SKM-1 (cell line): Measurements from ENCODE around the gene RBMS1.

Experiments used
- DNase-seq: peaks from one replicate; lab custom pipeline; 2025; ENCODE audit not compliant: unreplicated experiment; lab: John Stamatoyannopoulos, UW

RBMS1 gene

DNA sequence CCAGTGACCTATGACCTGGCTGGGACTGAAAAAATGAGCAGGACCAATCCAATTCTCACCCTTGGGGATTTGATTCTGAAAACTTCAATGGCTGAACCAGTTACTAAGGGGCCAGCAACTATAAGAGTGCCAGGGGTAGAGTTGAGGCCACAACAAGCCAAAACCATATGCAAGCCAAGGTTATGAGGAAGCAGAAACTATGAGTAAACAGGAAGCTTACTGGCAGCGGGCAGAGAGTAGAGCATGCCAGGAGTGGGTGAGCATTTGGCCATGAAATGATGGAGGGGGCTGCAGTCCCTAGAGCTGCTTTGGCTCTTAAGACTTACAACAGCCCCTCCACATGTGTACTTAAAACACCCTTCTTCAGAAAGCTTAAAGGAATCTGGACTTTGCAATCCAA lies 82.4 kb downstream of the RBMS1 start:
- DNase-seq, result no peak

DNA sequence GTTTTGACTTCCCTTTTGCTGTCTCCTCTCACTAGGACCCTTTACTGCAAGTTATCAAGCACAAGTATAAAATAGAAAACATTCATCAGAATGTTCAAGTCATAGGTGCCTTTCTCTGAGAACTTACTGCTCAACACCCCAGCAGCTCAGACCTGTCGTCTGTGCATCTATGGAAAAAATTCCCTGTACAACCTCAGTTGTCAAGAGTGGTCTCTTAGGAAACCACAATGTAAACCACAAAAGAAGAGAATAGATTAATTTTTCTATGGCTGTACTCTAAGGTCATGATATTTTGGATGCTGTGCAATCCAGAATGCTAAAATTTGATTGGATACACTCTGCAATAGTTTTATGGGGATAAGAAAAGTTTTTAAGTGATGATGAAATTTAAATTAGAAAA lies 84.1 kb downstream of the RBMS1 start:
- DNase-seq, result no peak

DNA sequence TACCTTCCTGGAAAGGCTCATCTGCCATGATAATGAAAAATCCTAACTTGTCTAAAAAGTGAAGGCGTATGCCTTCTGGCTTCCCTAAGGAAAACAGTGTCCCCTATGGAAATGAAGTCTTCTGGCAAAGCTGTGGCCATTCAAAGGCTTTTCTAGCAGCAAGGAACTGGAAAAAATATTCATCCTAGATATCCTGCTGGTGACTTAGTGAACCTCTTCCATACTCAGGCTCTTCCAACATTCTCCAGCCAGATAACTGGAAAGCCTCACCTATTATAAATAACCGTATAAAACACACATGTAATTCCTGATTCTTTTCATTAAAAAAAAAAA lies 84.7 kb downstream of the RBMS1 start:
- no peak for DNase-seq

DNA sequence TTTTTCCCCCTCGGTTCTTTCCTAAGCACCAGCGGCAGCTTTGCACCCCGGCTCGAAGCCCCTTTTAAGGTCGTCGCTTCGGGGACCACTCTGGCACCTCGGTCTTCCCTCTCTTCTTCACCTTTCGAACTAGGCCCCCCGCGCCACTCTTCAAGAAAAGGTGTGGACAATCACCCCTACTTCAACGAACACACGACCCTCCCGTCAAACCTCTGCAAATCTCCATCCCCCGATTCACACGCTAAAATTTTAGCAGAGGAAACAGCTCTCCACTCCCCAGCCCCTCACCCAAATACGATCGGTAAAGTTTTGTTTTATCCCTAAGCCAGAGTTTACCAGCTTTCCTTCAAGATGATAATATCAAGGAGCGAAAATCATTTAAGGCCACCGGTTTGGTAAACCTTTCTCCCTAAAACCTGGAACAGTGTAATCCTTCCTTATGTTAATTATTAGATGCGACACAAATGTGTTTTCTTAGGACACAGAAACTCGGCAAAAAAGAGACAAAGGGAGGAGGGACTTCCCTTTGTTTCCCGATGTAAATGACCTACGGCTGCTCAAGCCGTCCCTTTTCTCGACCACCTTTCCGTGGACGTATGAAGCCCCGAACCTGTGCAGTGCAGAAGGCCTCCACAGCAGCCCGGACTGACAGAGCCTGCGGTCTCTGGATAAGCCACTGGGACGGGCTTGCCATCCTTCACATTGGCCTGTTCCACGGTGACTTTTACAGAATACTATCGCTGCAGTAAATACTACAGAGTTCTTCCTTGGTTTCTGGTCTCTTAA lies 85.2 kb downstream of the RBMS1 start:
- no peak for DNase-seq

DNA sequence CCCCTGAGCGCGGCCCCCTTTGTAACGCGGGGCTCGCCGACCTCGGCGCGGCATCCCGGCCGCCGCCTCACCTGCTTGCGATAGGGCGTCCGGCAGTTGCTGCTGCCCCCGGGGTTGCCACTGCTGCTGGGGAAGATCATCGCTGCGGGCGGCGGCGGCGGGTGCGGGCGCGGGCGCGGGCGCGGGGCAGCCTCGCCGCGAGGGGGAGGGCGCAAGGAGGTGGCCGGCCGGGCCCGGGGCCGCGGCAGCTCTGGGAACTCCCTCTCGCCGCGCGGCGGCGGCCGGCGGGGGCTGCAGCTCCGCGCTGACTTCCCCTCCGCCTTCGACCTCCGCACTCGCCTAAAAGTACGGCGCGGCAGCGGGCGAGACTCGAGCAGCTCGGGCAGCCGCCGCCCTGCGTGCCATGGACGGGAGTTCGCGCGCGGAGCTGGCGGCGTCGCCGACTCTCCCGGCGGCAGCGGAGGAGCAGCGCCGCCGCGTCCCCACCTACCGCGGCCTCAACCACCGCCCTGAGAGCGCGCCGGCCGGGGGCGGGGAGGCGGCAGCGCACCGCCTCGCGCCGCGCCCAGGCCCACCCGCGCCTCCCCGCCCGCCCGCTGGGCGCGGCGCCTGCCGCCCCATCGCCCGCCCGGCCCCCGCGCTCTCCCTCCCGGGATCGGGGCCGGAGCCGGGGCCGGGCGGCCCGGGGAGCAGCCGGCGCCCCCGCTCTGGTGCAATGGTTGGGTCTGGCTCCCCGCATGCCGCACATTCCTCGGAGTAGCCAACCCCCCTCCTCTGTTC lies 86.0 kb downstream of the RBMS1 start:
- DNase-seq, result no peak

DNA sequence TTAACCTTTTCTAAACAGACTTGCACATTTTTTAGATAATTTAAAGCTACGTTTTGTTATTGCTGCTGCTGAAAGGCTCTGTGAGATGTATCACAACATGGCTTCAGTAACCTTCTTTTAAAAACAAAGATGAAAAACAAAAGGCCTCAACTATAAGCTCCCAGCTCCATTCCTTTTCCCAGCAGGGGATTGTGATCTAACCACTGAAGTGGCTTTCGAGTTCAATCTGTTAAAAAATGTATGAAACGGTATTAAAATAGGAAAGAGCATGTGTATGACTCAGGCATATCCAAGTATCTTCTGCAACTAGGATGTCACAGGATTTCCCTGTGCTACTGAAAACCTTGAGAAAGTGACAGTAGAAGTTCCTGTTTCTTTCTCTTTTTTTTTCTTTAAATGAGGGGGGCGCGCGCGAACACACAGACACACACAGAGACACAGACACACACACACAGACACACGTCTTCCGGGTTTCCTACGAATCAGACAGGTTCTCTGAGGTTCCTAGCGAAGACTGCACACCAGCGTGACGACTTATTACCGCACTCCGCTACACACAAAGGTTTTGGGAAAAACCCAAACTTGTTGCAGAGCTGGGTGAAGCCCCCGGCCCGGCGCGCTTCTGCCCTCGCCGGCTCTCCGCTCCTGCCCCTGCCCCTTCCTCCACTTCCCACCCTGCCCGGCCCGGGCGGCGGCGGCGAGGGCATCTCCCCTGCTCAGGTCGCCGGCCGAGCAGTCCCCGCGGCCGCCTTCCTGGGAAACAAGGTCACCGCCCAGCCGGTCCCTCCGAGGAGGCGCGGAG lies 86.8 kb downstream of the RBMS1 start:
- DNase-seq, result peak; percentile 79

GRCh38 chr2:160405077-160405867 lies 88.3 kb downstream of the RBMS1 start:
- no peak for DNase-seq

DNA sequence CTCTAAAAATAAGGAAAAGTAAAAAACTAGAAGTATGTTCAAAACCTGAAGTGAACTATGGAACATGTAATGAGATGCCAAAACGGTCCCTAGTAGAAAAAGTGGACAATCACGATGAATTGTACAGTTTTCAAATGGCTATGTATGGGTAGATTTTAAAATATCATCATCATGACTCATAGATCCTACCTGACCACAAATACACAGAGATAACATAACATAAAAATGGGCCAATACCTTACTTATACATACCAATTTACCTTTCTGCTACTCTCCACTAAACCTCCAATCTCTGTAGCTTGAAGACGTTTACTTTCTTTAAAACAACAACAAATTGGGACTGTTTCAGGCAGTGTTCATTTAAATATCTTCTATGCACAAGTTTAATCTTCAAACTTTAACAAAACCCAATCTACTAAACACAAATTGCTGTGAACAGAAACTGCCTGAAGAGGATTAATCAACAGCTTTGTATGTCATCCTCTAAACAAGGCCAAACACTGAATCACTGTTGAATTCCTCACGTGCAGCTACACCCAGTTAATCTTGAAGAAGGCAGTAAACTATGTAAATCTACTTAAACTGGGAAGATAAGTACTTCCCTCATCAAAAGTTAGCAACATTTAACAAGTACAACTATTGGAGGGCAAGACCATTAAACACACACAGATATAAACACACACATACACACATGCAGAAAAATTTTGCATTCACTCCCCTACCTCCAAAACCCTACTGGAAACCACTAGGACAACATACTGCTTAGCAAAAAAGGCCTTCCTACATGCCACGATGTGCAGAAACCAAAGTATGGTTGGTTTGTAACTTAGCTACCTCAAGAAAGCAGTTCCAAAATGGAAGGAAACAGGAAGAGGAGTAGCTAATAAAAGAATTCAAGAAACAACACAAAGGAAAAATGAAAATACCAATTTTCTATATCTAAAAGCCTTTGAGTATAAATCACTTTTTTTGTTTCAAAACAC lies 90.3 kb downstream of the RBMS1 start:
- DNase-seq, result no peak

DNA sequence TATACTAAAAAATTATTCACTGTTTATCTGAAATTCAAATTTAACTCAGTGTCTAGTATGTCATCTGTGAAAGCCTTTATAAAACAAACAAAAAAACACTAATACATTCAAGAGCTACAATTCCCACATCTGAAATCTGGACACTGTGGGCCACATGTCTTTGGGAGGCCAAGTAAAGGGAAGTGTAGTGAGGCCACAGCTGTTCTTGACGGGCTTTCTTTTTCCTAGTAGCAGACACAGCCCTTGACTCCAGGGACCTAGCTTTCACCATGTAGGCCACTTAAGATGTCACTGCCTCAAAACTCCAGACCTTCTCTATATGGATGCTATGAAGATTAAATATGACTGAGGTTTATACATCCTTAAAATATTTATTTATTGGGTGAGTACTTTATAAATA lies 91.1 kb downstream of the RBMS1 start:
- DNase-seq, result no peak

- no peak for DNase-seq
Observed at GRCh38 chr2:160401895-160402294, 91.7 kb downstream of the RBMS1 start.

- DNase-seq, result no peak
Observed at GRCh38 chr2:160399880-160400279, 93.7 kb downstream of the RBMS1 start.

GRCh38 chr2:160397530-160397865 lies 96.1 kb downstream of the RBMS1 start:
- no peak for DNase-seq

DNA sequence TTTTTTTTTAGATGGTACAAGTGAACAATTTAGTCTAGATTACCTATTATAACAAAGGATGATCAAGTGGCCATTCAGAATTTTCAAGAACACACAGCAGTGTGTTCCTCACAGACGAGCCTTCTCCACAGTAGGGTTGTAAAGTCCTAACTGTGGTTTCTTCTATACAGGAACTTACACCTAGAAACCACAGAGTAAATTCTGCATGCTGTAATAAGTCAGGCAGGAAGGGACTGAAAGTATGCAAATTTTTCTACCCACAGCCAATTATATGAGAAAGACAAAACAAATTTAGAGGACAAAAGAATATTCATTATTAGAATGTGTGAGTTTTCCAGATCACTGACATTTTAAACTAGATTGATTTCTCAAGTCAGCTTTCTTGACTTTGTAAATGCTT lies 99.5 kb downstream of the RBMS1 start:
- DNase-seq, result peak; percentile 78

- DNase-seq, result no peak
Observed at GRCh38 chr2:160392201-160392600, 101.4 kb downstream of the RBMS1 start.

DNA sequence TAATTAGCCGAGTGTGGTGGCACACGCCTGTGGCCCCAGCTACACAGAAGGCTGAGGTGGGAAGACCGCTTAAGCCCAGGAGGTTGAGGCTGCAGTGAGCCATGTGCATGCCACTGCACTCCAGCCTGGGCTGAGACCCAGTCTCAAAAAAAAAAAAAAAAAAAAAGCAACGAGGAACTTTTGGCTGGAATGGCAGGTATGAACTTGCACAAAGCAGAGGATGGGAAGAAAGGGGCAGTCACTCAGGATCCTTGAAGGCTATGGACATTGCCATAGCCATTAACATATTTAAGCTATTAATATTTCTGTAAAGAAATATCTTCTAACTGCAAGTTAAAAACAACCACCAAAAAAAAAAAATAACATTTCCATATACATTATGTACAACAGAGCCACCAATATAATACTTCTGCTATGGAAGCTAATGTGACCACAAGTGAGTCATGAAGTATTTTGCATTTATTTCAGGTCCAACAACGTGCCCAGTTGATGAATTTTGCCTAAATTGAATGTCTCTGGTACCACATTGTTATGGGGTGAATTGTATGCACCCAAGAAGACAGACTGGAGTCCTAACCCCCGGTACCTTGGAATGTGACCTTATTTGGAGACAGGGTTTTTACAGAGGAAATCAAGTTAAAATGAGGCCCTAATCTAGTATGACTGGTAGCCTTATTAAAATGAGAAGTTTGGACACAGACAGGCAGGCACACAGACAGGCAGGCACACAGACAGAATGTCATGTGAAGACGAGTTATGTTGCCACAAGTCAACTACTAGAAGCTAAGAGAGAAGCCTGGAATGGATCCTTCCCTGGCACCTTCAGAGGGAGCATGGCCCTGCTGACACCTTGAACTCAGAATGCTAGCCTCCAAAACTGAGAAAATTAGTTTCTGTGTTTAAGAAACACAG lies 102.8 kb downstream of the RBMS1 start:
- no peak for DNase-seq

DNA sequence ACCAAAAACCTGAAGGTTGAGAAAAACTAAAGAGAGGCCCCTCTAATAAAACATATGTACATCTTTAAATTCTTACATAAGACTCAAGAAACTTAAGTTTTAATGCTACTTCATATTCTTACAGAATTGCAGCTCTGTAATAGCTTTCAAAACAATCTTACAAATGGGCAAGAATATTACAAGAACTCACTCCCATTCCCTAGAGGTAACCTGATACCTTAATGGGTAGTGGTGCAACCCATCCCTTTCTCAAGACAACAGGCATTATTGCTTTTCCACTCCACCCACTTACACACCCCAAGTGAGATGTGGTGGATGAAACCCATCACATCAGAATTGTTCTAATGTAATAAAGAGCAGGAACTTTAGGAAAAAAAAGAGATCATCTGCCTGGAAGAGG lies 103.7 kb downstream of the RBMS1 start:
- DNase-seq, result no peak

DNA sequence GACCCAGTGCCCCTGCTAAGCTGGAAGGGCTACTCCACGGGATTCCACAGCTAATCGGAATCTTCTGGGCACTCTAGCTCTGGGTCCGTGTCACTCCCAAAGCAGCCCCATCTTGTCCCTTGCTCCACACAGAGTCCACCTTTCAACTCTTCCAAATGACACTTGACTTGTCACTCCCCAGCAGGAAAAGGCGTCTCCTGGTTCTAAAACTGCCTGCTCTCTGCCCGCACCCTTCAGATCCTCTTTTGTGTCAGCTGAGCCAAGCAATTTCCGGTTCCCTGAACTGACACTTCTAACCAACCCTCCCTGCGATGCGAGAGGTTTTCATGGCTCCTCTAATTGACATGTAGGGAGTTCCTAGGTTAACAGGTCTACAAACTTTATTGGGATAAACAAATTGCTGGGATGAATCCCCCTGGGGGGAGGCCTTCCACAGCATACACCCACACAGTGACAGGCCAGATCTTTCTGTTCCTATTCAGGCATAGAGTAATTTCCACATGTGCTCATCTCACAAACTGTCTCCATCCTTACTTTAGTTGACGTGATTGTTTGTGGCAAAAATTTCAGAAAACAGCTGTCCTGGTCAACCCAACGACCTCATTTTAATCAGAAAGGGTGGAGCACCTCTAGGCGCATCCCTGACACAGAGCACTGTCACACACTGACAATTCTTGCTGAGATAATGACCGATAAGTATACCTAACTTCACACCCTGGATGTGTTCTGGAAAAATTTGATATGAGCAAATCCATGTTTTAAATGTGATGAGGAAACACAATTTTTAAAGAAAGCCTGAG lies 104.9 kb downstream of the RBMS1 start:
- DNase-seq, result peak; percentile 64
